G401 (cell line): ENCODE measurements around the gene CLK1. TPM values are rescaled to one million over a fixed set of nuclear protein-coding genes. Genes with fewer than 3 reads are reported as not detected.
"Not testable (repeated sequence)": the region's sequence is repeated elsewhere in the genome, so short reads cannot be mapped to it uniquely, and the experiment has no call there.

Experiments
- DNase-seq: peaks from one replicate; pipeline ENCODE4 v3.0.0-alpha.2; 2015; ENCODE audit warnings: low spot score
- in situ Hi-C: cut with HindIII; loops from 2 replicates; pipeline ENCODE4 v1.10.0; 2016; ENCODE audit warnings: low sequenced_read_pairs, mixed read lengths
- total RNA-seq: library from RNA; depleted of rRNA; stranded (reverse); fragments of >200 nt; shearing (Covaris generic); gene quantifications from 2 replicates; pipeline ENCODE4 v1.2.3, GENCODE V29; 2014; rRNA removed

The CLK1 gene
- 31.6 and 35.0 TPM in 2 replicates for total RNA-seq

DNA sequence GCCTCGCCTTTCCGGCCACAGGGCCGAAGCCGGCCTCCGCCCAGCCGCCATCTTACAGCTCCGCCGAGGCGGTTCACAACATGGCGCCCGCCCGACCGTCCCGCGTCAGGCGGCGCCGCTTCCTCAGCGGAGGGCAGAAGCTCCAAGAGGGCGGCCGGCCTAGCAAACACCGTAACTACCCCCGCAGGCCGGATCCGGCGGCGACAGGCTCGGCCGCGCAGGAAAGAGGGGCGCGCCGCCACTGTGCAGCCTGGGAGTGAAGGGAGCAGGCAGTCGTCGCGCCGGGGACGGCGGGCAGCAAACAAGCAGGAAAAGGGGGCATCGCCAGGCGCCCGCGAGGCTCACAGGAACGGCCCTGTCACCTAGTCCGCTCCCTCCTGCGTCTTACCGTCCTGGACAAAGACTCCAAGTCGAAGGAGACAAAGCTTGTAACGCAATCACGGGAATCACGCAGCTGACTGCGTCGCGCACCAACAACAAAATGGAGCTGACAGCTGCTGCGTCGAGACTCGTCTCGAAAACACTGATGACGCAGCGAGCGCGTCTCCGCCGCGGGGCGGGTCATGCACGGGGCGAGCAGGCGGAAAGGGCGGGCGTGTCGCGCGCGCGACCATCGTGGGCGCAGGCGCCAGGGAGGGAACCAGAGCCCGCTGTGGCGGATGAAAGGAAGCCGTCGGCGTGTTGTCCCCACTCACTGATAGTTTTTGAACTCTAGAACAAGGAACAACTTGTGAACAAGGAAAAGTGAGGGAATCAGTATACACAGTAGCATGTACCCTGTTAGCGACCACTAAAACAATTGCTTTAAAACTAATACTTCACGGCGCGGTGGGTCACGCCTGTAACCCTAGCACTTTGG lies at the start of gene CLK1:
Gene CLK1, minus strand, starts transcription at position 483 of the 859 bp plus-strand sequence. CDS start 2,796 bp downstream, outside the sequence.
- in situ Hi-C loops, result no loop called here
- DNase-seq, result peak; percentile 93

DNA sequence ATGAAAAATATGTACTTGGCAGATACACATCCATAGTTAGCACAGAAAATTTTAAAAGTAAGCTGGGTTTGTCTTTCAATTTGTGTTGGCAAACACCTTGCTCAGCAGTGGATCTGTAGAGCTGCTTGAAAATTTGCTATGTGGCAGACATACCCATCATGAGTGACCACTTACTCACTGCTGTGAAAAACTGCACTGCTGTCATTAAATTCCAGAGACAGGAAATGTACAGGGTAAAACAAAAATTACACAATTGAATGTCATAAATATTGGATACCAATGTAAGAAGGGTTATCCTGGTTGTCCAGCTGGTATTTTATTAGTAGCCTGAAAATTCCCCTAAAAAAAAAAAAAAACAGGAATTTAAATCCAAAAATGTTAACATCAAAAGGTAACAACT lies 49.2 kb upstream of the CLK1 start:
- DNase-seq, result no peak
- in situ Hi-C loops, result no loop called here

DNA sequence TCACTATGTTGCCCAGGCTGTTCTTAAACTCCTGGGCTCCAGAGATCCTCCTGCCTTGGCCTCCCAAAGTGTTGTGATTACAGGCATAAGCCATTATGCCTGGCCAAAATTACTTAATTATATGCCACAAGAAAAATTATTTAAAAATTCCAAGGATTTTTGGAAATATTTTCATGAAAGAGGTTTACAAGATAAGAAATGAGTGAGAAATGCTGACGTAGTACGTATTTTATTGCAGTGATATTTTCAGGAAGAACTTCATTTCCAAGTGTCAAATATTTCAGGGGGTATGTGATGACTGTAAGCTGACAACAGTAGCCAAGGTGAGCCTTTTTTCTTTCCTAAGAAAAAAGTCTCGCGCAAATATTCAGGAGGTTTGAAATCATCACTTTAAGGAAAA lies 45.5 kb upstream of the CLK1 start:
- no peak for DNase-seq
- in situ Hi-C loops, result no loop called here

DNA sequence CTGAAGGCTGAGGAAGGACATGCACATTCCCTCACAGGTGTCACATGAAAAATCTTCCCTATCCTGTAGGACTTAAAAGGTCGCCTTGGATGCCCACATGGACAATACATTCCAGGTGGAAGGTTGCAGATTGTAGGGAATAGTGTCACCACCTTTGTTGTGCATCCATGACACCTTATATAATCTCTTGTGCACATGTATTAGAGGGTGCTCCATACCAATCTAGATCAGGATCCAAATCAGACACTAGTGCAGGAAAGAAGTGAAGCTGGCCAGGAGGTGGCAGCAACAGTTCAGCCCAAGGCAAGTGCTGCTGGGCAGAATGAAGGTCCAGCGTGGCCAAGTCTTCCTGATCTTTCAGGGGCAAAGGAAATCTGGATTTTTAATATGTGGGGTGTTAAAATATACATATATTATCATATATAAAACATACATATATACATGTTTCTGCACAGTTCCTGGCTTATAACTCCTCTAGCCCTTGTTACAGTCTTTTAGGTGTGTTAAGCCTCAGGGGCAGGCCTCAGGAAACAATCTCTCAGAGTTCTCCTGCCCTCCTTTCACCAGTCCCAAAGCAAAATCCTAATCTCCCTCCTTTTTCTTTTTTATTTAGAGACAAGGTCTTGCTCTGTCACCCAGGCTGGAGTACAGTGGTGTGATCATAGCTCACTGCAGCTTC lies 41.3 kb upstream of the CLK1 start:
- in situ Hi-C loops, result no loop called here
- peak; percentile 72 for DNase-seq

DNA sequence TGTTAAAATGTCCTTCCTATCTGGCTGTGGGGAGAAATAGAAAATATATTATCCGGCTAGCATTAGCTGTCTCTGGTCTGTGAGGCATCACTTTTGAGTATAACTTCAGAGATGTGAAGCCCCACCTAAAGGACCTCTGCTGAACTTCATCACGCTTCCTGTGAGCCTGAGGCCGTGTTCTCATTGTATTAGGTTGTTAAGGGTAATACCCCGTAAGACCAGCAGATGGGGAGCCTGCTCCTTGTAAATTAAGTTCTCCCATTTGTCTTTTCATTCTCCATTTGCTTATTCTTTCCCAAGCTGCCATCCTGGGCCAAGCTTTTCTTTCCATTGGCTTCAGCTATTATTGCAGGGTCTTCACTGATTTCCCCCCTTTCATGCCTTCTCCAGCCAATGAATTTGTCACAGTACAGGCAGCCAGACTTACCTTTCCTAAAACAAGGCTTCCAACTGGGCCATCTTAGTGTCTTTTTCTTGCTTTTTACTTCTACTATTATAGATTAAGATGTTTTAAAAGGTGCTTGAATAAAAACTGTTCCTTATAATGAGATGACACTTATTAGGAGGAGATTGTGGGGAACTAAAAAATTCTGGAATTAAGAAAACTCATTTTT lies 37.1 kb upstream of the CLK1 start:
- in situ Hi-C loops, result no loop called here
- peak; percentile 70 for DNase-seq

DNA sequence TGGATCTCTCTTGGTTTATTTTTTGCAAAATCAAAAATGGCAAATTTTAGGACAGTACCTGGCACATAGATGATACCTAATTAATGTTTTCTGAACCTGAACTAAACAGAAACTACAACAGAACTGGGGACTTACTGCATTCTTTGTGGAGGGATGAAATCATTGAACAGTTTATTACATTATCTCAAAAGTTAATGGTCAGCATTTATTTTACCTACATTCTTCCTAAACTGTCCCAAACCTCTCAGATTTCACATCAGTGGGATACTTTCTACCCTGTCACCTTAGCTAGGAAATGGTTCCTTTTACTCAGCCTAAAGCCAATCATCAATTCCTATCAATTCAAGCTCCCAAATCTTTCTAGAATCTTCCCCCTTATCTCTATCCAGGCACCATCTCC lies 35.0 kb upstream of the CLK1 start:
- DNase-seq, result no peak
- in situ Hi-C loops, result no loop called here

DNA sequence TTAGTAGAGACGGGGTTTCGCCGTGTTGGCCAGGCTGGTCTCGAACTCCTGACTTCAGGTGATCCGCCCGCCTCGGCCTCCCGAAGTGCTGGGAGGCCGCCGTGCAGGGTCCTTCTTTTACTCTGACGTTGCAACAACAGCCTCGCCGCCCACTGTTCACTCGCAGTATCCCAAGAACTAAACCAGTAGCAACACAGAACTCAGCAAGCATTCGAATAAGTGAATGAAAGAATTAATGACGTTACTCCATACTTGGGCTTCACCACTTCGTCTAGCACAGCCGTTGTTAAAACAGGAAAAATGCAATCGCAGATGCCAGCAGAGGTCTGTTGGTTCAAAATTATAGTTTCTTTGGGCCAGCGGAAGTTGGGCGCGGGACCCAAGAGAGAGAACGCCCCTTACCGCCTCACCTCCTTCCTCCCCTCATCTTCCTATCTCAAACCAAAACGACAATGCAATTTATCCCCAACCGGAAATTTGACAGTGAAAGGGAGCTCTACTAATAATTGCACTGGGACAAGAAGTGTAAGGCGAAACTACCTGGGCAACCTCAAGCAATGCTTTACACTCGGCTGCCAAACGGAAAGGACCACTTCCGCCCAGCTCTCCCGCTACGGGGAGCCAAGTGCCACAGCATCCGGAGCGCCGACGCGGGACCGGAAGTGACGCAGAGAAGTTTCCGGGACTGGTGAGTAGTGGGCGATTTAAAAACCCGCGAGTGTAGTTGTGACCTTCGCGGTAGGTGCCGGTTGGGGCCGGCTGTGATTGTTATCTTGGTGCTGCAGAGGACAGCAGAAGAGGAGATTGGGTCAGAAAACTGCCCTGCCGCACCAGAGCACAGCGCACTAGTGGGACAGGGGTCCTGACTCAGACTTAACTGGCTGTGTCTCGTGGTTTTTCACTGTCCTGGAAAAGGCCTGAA lies 24.5 kb upstream of the CLK1 start, which contains the start of the genes NIF3L1 and PPIL3:
Gene NIF3L1, plus strand, starts transcription at position 668 of the 922 bp plus-strand sequence. CDS start 2,573 bp downstream, outside the sequence.
Gene PPIL3, minus strand, starts transcription at position 374 of the 922 bp plus-strand sequence. CDS start 1,462 bp downstream, outside the sequence.
- in situ Hi-C loops, result no loop called here

DNA sequence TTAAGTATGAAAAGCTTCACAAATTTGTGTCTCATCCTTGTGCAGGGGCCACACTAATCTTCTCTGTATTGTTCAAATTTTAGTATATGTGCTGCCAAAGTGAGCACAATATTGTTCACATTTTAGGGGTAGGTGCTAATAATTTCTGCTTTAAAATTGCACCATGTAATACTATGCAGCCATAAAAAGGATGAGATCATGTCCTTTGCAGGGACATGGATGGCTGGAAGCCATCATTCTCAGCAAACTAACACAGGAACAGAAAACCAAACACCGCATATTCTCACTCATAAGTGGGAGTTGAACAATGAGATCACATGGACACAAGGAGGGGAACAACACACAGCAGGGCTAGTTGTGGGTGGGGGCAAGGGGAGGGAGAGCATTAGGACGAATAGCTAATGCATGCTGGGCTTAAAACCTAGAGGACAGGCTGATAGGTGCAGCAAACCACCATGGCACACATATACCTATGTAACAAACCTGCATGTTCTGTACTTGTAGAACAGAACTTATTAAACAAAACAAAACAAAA lies 17.3 kb upstream of the CLK1 start:
- in situ Hi-C loops, DNase-seq: not testable (repeated sequence)

More for the DNA sequence above, 24.5 kb upstream of the CLK1 start, which contains the start of the genes NIF3L1 and PPIL3:
- peak; percentile 98 for DNase-seq

DNA sequence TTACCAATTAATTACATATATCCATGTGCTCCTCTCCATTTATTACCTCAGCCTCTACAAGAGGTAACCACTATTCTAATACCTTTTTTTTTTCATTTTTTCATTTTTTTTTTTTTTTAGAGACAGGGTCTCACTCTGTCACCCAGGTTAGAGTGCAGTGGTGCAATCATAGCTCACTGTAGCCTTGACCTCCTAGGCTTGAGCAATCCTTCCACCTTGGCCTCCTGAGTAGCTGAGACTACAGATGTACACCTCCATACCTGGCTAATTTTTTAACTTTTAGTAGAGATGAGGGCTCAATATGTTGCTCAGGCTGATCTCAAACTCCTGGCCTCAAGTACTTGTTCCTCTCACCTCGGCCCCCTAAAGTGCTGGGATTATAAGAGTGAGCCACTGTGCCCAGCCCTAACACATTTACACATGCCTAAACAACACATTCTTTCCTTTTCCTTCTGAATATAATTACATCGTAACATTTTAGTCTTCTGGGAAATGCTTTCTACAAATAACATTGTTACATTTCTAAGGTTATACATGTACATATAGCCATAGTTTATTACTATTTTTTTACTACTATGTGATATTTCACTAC lies 13.9 kb upstream of the CLK1 start:
- no peak for DNase-seq
- in situ Hi-C loops, result no loop called here

DNA sequence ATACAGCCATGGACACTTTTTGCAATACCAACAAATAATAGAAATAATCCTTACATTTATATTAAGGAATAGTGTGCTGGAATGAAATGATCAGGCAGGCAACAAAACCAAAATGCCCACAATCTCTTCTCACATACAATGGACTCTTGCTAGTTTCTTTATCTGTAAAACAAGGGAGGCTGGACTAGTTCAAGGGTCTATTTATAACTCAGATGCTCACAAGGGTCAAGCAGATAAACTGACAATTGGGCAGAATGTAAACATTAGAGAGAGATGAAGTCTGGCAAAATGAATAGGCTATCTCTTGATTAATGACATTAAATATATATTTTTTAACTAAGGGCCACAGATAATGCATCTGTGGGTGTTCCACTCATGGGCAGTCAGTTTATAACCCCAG lies 13.0 kb upstream of the CLK1 start:
- DNase-seq, result no peak
- in situ Hi-C loops, result no loop called here

DNA sequence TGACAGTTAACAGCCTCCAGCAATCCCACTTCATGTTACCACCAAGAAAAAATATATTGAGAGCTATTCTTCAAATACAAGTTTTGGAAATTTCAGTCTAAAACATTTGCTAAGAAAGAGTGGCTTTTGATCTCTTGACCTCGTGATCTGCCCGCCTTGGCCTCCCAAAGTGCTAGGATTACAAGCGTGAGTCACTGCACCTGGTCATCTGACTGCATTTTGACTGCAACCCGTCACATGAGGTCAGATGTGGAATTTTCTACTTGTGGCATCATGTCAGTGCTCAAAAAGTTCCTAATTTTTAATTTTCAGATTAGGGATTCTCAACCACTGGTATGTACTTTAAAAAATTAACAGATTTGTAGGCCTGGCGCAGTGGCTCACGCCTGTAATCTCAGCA lies 9.1 kb upstream of the CLK1 start:
- in situ Hi-C loops, result no loop called here
- no peak for DNase-seq

DNA sequence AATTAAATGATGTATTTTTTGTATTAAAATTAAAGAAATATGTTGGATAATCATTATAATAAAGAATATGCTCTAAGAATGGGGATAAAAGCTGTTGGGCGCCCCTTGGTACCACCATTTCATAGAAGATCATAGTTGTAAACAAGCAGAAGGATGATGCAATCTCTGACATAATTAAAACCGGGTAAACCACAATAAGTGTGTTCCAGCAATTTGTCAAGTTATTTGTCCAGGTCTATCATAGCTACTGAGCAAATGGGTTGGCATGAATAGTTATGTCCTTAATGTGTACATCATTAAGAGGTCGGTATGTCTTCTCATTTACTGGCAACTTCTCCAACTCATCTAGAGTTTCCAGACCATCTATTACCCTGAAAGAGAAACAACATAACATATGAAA lies 6.7 kb upstream of the CLK1 start:
- no peak for DNase-seq
- in situ Hi-C loops, result no loop called here

DNA sequence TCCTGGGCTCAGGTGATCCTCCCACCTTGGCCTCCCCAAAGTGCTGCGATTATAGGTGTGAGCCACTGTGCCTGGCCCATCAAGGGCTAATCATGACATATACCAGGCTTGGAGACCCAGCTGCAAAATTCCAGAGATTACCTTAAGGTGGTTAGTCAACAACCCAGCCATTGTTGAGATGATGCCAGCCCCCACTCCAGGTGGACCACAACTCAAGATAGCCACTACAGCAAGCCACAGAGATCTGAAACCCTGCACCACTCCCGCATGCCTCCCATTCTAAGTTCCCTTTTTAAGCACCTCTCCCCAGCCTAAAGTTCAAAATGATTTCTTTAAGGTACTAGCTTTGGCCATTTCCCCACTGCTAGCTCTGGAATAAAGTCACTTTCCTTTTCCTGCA lies 4.6 kb upstream of the CLK1 start:
- in situ Hi-C loops, result no loop called here
- DNase-seq, result no peak

DNA sequence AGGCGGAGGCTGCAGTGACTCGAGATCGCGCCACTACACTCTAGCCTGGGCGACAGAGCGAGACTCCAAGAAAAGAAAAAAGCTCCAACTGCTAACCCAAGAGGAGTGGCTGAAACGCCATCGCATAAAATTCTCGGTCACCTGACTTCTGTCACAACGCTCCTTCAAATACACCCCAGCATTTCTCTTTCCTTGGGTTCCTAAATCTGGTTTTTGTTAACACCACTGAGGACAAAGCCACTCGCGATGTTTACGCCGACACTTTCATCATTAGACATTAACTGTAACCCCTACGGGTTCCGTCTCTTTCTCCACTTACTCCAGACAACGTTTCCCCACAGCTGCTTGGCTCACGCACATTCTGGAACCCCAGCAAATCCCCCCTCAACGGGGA lies 679 bp downstream of the CLK1 start:
- in situ Hi-C loops, result no loop called here
- DNase-seq, result peak; percentile 47

DNA sequence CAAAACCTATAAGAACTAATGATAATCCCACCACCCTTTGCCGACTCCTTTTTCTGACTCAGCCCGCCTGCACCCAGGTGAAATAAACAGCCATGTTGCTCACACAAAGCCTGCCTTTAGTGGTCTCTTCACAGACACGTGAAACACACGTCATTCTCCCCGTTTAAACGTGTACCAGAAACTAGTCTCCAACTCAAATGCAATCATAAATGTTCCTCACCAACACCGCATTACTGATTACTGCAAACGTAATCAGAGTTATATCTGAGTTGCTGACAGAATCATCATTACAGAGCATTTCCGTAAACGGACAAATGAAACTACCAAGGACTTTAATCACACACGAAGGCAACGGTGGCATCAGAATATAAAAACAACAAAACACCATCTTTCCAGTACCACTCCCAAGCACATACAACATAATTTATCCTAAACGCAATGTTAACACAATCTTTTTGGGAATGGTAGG lies 1.9 kb downstream of the CLK1 start:
- in situ Hi-C loops, result no loop called here
- peak; percentile 38 for DNase-seq

DNA sequence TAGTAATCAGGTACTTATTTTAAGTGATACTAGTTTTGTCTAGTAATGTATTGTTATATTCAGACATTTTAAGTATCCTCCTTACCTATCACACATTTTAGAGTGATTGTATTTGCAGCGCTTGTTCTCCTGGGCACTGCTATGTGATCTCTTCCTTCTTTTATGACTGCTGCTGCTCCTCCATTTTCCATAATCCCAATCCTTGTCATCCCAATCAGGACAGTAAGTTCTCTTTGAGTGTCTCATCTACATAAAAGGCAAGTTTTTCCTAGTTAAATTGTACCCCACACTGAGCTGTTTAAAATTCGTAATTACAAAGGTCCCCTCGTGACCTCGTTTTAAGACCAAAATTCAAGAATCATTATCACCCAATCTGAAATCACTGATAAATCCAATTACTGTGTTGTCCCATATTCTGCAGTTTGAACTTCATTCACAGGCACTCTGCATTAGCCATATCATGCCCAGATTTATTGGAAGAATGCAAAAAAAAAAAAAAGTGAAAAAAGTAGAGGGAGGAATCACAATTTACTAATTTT lies 2.8 kb downstream of the CLK1 start:
- in situ Hi-C loops, result no loop called here
- DNase-seq, result no peak

DNA sequence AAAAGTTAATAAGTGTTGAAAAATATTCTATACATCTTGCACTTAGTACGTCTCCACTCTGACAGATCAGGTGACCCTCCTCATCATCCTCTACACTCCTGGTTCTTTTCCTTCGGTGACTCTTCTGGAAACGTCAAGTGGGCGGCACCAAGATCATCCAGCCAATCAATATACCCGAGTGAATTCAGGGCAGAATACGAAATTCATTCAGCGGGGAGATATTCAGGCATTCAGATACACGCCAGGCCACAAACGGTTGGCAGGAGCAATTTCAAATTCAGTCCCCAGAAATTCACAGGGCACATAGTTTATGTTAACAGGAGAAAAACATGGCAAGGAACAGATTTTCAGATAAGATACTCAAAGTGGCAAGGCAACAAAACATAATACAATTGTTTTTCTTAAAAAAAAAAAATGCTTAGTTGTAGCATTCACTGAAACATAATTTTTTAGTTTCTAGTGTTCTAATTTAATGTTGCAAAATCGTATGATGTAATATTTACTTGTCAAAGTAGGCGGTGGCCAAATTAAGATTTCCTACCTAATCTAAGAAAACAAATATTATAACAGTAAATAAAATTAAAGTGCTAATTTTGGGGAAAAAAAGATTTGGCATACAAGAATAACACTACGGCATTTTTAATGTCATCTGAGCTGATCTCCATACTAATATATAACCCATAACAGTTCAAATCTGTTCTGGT lies 4.2 kb downstream of the CLK1 start:
- peak; percentile 58 for DNase-seq
- in situ Hi-C loops, result no loop called here
